WTC11 (cell line): ENCODE data around the gene BECN2. TPM values are rescaled to one million over a fixed set of nuclear protein-coding genes. Genes with fewer than 3 reads are reported as not detected.

Experiments used
- ATAC-seq: fragments of 200-7000 bp; cut with Tn5 transposase; 2 replicates; pipeline ENCODE4 v1.10.0; 2021; ENCODE audit warnings: mild to moderate bottlenecking, moderate library complexity
- CTCF ChIA-PET: fragments of 300-600 bp; sonication (Branson Sonifier 250); formaldehyde crosslinking; loops from one replicate; lab custom pipeline; 2021; ENCODE audit warnings: antibody characterized with exemption; lab: Charles Lee
- POLR2A ChIA-PET: fragments of 350-600 bp; sonication (Branson Sonifier 250); formaldehyde crosslinking; loops from one replicate; lab custom pipeline; 2021; ENCODE audit warnings: antibody characterized with exemption; lab: Charles Lee
- DNase-seq: peaks from one replicate; pipeline ENCODE4 v3.0.0; 2021; ENCODE audit warnings: low spot score
- H3K27ac Mint-ChIP-seq: 2 replicates; pipeline ENCODE4 v1.8.0; 2021; ENCODE audit warnings: mixed read lengths
- H3K27me3 Mint-ChIP-seq: 2 replicates; pipeline ENCODE4 v1.8.0; 2021; ENCODE audit warnings: low read depth, mild to moderate bottlenecking, moderate library complexity, mixed read lengths
- H3K36me3 Mint-ChIP-seq: 2 replicates; pipeline ENCODE4 v1.8.0; 2021; ENCODE audit warnings: mixed read lengths
- H3K4me1 Mint-ChIP-seq: 2 replicates; pipeline ENCODE4 v1.8.0; 2022; ENCODE audit warnings: mixed read lengths
- H3K4me3 Mint-ChIP-seq: 2 replicates; pipeline ENCODE4 v1.8.0; 2021; ENCODE audit warnings: mild to moderate bottlenecking, moderate library complexity, mixed read lengths
- H3K9me3 Mint-ChIP-seq: 2 replicates; pipeline ENCODE4 v1.8.0; 2021; ENCODE audit warnings: mixed read lengths
- ATF1 ChIP-seq: sonication (generic); formaldehyde crosslinking; IDR thresholded peaks from 2 replicates; pipeline ENCODE4 v1.8.1; 2023; ENCODE audit warnings: mild to moderate bottlenecking, moderate library complexity, missing genetic modification reagents
- ATF2 ChIP-seq: sonication (generic); formaldehyde crosslinking; IDR thresholded peaks from 2 replicates; pipeline ENCODE4 v1.8.1; 2022; ENCODE audit warnings: low read depth, missing genetic modification reagents, borderline replicate concordance
- ATF6 ChIP-seq: sonication (generic); formaldehyde crosslinking; IDR thresholded peaks from 2 replicates; pipeline ENCODE4 v1.8.1; 2023; ENCODE audit warnings: mild to moderate bottlenecking, missing genetic modification reagents
- CREB1 ChIP-seq: sonication (generic); formaldehyde crosslinking; IDR thresholded peaks from 2 replicates; pipeline ENCODE4 v1.8.0; 2023; ENCODE audit warnings: mild to moderate bottlenecking, missing genetic modification reagents
- CREM ChIP-seq: sonication (generic); formaldehyde crosslinking; IDR thresholded peaks from 2 replicates; pipeline ENCODE4 v1.8.1; 2022; ENCODE audit warnings: mild to moderate bottlenecking, missing genetic modification reagents, moderate library complexity
- ELF4 ChIP-seq: sonication (generic); formaldehyde crosslinking; IDR thresholded peaks from 2 replicates; pipeline ENCODE4 v1.8.1; 2022; ENCODE audit warnings: low read depth, mild to moderate bottlenecking, moderate library complexity, missing genetic modification reagents
- FOXP1 ChIP-seq: sonication (generic); formaldehyde crosslinking; IDR thresholded peaks from 2 replicates; pipeline ENCODE4 v1.8.0; 2022; ENCODE audit warnings: missing genetic modification reagents, mild to moderate bottlenecking, moderate library complexity, borderline replicate concordance
- GTF2I ChIP-seq: fragments of 250-450 bp; sonication (Bioruptor Pico); conservative IDR thresholded peaks from 2 replicates; pipeline ENCODE4 v1.4.0; 2021; ENCODE audit warnings: mild to moderate bottlenecking
- IRF2 ChIP-seq: sonication (generic); formaldehyde crosslinking; IDR thresholded peaks from 2 replicates; pipeline ENCODE4 v1.8.0; 2022; ENCODE audit warnings: low read depth, missing genetic modification reagents, borderline replicate concordance
- MAX ChIP-seq: sonication (generic); formaldehyde crosslinking; IDR thresholded peaks from 2 replicates; pipeline ENCODE4 v1.8.0; 2022; ENCODE audit warnings: mild to moderate bottlenecking, missing genetic modification reagents
- PRRX2 ChIP-seq: fragments of 250-450 bp; sonication (Bioruptor Pico); IDR thresholded peaks from 2 replicates; pipeline ENCODE4 v1.8.0; 2021; ENCODE audit warnings: mild to moderate bottlenecking
- RELA ChIP-seq: sonication (generic); formaldehyde crosslinking; IDR thresholded peaks from 2 replicates; pipeline ENCODE4 v1.8.1; 2022; ENCODE audit warnings: missing genetic modification reagents, mild to moderate bottlenecking, borderline replicate concordance
- SMAD3 ChIP-seq: sonication (generic); formaldehyde crosslinking; IDR thresholded peaks from 2 replicates; pipeline ENCODE4 v1.8.0; 2022; ENCODE audit warnings: missing genetic modification reagents, mild to moderate bottlenecking, borderline replicate concordance
- SP1 ChIP-seq: sonication (generic); formaldehyde crosslinking; conservative IDR thresholded peaks from 2 replicates; pipeline ENCODE4 v1.8.1; 2022; ENCODE audit warnings: missing genetic modification reagents
- TP53 ChIP-seq: sonication (generic); formaldehyde crosslinking; IDR thresholded peaks from 2 replicates; pipeline ENCODE4 v1.8.1; 2023; ENCODE audit warnings: mild to moderate bottlenecking, missing genetic modification reagents
- ZBTB43 ChIP-seq: sonication (generic); formaldehyde crosslinking; IDR thresholded peaks from 2 replicates; pipeline ENCODE4 v1.8.1; 2023; ENCODE audit warnings: mild to moderate bottlenecking, missing genetic modification reagents
- ZNF263 ChIP-seq: sonication (generic); formaldehyde crosslinking; IDR thresholded peaks from 2 replicates; pipeline ENCODE4 v1.8.1; 2022; ENCODE audit warnings: low read depth, mild to moderate bottlenecking, moderate library complexity, missing genetic modification reagents
- ZNF317 ChIP-seq: sonication (generic); formaldehyde crosslinking; IDR thresholded peaks from 2 replicates; pipeline ENCODE4 v1.8.1; 2023; ENCODE audit warnings: low read depth, mild to moderate bottlenecking, moderate library complexity, missing genetic modification reagents, borderline replicate concordance
- ZNF396 ChIP-seq: fragments of 250-450 bp; sonication (Bioruptor Pico); IDR thresholded peaks from 2 replicates; pipeline ENCODE4 v1.8.0; 2021; ENCODE audit warnings: mild to moderate bottlenecking, moderate library complexity, borderline replicate concordance
- total RNA-seq: library from RNA; stranded (reverse); gene quantifications from 3 replicates; pipeline ENCODE4 v1.2.3, GENCODE V29; 2021
- TF ChIP-seq, protein P1 (sequence below): fragments of 250-450 bp; sonication (Bioruptor Pico); IDR thresholded peaks from 2 replicates; pipeline ENCODE4 v1.9.0; 2021; ENCODE audit warnings: moderate library complexity, mild to moderate bottlenecking, inconsistent platforms, borderline replicate concordance
- TF ChIP-seq, protein P2 (sequence below): sonication (generic); formaldehyde crosslinking; IDR thresholded peaks from 2 replicates; pipeline ENCODE4 v1.8.1; 2023; ENCODE audit warnings: mild to moderate bottlenecking, moderate library complexity, missing genetic modification reagents
- TF ChIP-seq, protein P3 (sequence below): fragments of 250-450 bp; sonication (Bioruptor Pico); conservative IDR thresholded peaks from 2 replicates; pipeline ENCODE4 v1.9.0; 2021; ENCODE audit warnings: mild to moderate bottlenecking

The BECN2 gene
- total RNA-seq, 1 experiment from 2014 or later: not detected

GRCh38 chr1:241964550-241965282, 7.1 kb downstream of the BECN2 start:
- TF ChIP-seq MAX (CRISPR knock-in tag): no peak
- TF ChIP-seq, protein P1, sequence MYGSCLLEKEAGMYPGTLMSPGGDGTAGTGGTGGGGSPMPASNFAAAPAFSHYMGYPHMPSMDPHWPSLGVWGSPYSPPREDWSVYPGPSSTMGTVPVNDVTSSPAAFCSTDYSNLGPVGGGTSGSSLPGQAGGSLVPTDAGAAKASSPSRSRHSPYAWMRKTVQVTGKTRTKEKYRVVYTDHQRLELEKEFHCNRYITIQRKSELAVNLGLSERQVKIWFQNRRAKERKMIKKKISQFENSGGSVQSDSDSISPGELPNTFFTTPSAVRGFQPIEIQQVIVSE (CRISPR knock-in tag): no peak
- no peak for TF ChIP-seq IRF2 (CRISPR knock-in tag)
- TF ChIP-seq ATF2: no peak
- TF ChIP-seq ATF6 (CRISPR knock-in tag): no peak
- TF ChIP-seq, protein P2, sequence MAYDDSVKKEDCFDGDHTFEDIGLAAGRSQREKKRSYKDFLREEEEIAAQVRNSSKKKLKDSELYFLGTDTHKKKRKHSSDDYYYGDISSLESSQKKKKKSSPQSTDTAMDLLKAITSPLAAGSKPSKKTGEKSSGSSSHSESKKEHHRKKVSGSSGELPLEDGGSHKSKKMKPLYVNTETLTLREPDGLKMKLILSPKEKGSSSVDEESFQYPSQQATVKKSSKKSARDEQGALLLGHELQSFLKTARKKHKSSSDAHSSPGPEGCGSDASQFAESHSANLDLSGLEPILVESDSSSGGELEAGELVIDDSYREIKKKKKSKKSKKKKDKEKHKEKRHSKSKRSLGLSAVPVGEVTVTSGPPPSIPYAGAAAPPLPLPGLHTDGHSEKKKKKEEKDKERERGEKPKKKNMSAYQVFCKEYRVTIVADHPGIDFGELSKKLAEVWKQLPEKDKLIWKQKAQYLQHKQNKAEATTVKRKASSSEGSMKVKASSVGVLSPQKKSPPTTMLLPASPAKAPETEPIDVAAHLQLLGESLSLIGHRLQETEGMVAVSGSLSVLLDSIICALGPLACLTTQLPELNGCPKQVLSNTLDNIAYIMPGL (CRISPR knock-in tag): no peak
- no peak for TF ChIP-seq CREB1 (CRISPR knock-in tag)
- no peak for TF ChIP-seq FOXP1 (CRISPR knock-in tag)
- TF ChIP-seq PRRX2 (CRISPR knock-in tag): no peak
- no peak for TF ChIP-seq ZNF263 (CRISPR knock-in tag)
- no peak for TF ChIP-seq ZNF317 (CRISPR knock-in tag)
- TF ChIP-seq TP53 (CRISPR knock-in tag): no peak
- TF ChIP-seq RELA (CRISPR knock-in tag): no peak
- TF ChIP-seq CREM: no peak
- no peak for TF ChIP-seq GTF2I (CRISPR knock-in tag)
- no peak for TF ChIP-seq ATF1 (CRISPR knock-in tag)
- no peak for TF ChIP-seq SP1
- no peak for TF ChIP-seq ZBTB43 (CRISPR knock-in tag)
- Mint-ChIP-seq H3K4me3 (no peak overlapping the region), H3K27me3 (no peaks in the 10 kb centered on the region), H3K27ac (no peak overlapping the region), H3K4me1 (no peaks in the 10 kb centered on the region), H3K9me3 (no peaks in the 10 kb centered on the region), H3K36me3 (no peaks in the 10 kb centered on the region)
- ATAC-seq (no peak), DNase-seq (no peak)
- CTCF ChIA-PET: no interaction called here
- POLR2A ChIA-PET: no interaction called here

DNA sequence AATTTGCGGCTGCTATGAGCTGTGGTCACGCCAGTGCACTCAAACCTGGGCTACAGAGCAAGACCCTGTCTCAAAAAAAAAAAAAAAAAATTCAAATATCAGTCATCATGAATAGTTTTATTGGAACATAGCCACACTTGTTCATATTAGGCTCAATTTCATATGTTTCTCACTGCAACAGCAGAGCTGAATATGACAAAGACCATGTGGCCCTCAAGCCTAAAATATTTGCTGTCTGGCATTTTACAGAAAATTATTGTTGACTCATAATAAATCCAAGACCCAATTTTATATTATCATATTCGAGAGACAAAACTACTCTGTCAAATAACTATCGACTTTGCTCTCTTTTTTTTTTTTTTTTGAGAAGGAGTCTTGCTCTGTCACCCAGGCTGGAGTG, 11.0 kb downstream of the BECN2 start:
- ChIA-PET POLR2A (no interaction called here), CTCF (interaction anchor here (0.6 kb wide), 1 partner anchor 470 kb away, joined by 3 read pairs; no protein-coding TSS in a partner anchor)
- H3K27ac Mint-ChIP-seq: no peak overlapping the region
- no peak overlapping the region for H3K4me3 Mint-ChIP-seq
- TF ChIP-seq ELF4 (CRISPR knock-in tag) (no peak), ZNF263 (CRISPR knock-in tag) (no peak), ZNF396 (CRISPR knock-in tag) (no peak), ZBTB43 (CRISPR knock-in tag) (no peak), SMAD3 (CRISPR knock-in tag) (no peak)
- TF ChIP-seq, protein P3, sequence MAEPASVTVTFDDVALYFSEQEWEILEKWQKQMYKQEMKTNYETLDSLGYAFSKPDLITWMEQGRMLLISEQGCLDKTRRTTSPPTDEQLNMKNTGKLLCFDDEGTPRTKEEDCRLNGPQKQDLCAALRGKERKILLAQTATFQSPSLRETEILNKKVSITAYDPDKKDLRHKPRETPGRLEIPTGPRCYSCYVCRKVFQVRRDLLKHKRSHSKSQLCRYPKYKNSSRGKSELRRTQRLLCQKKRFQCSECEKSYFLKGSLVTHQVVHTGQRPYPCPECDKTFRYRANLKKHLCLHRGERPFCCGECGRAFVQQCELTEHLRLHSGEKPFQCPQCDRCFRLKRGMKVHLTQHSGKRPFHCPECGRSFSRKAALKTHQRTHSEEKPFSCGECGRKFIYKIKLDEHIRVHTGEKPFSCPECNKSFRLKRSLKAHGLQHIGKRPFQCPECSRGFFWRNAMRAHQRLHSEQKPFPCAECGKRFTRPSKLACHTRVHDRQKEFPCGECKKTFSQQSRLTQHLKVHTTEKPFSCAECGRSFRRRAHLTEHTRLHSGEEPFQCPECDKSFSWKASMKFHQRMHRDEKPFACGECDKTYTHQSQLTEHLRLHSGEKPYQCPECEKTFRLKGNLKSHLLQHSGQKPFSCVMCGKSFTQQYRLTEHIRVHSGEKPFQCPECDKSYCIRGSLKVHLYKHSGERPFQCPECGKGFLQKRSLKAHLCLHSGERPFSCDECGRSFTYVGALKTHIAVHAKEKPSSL: no peak
- no peaks in the 10 kb centered on the region for H3K36me3 Mint-ChIP-seq
- H3K4me1 Mint-ChIP-seq: peaks cover 12% of the 10 kb centered on the region
- no peak for ATAC-seq
- no peak for DNase-seq
- no peaks in the 10 kb centered on the region for H3K27me3 Mint-ChIP-seq
- H3K9me3 Mint-ChIP-seq: no peaks in the 10 kb centered on the region
